Upper lobe of right lung (tissue), 1 donor: Measurements from ENCODE around the gene MYOZ1. TPM values are rescaled to one million over a fixed set of nuclear protein-coding genes. Genes with fewer than 3 reads are reported as not detected.

Experiments
- ATAC-seq: fragments of 200-7000 bp; cut with Tn5 transposase; one replicate; pipeline ENCODE4 v1.9.1; 2020; ENCODE audit warnings: mild to moderate bottlenecking, moderate library complexity
- DNase-seq: peaks from one replicate; pipeline ENCODE4 v3.0.0-alpha.2; 2020
- H3K27ac ChIP-seq: fragments of 200-600 bp; one replicate; pipeline ENCODE4 v1.8.0; 2022
- H3K27me3 ChIP-seq: fragments of 200-600 bp; one replicate; pipeline ENCODE4 v1.8.0; 2022; ENCODE audit warnings: mild to moderate bottlenecking
- H3K36me3 ChIP-seq: fragments of 200-600 bp; one replicate; pipeline ENCODE4 v1.8.0; 2022
- H3K4me1 ChIP-seq: fragments of 200-600 bp; one replicate; pipeline ENCODE4 v1.8.0; 2022
- H3K4me3 ChIP-seq: fragments of 200-600 bp; one replicate; pipeline ENCODE4 v1.8.0; 2022; ENCODE audit warnings: mild to moderate bottlenecking
- H3K9me3 ChIP-seq: fragments of 200-600 bp; one replicate; pipeline ENCODE4 v1.8.0; 2022
- CTCF ChIP-seq: fragments of 200-600 bp; IDR thresholded peaks from one replicate; pipeline ENCODE4 v1.8.0; 2022; ENCODE audit warnings: antibody characterized with exemption
- intact Hi-C: fragments of 100-400 bp; cut with DNase I; formaldehyde crosslinking; loops from one replicate; pipeline ENCODE4 v1.11.0; 2022
- total RNA-seq: library from RNA; stranded (reverse); fragmentation: NEBNext Ultra II Directional; extraction: Animal tissue kit (Norgen Biotek cat#: 25700); gene quantifications from one replicate; pipeline ENCODE4 v1.2.1, GENCODE V29; 2021
- donor health status: DM: no; HTN: yes; CAD: no; lungs with severe emphysema.

The MYOZ1 gene
- total RNA-seq, 1 donor from 2014 or later, result 5.2 TPM

GRCh38 chr10:73591935-73592699 lies 49.2 kb downstream of the MYOZ1 start:
- Histone ChIP-seq H3K4me1 (peaks cover 41% of the 10 kb centered on the region), H3K27me3 (no peaks in the 10 kb centered on the region), H3K9me3 (no peaks in the 10 kb centered on the region), H3K27ac (peak overlapping the region; percentile 63), H3K4me3 (peak overlapping the region; percentile 9), H3K36me3 (no peaks in the 10 kb centered on the region)
- TF ChIP-seq CTCF, result no peak
- intact Hi-C loops, result no loop called here
- ATAC-seq (peak; percentile 95), DNase-seq (peak; percentile 71)

- Histone ChIP-seq H3K9me3 (no peaks in the 10 kb centered on the region), H3K4me1 (peaks cover 51% of the 10 kb centered on the region), H3K27ac (peak within 1 kb of the TSS; percentile 63), H3K4me3 (peak within 1 kb of the TSS; percentile 9), H3K36me3 (no peaks in the 10 kb centered on the region), H3K27me3 (no peaks in the 10 kb centered on the region)
- intact Hi-C loops, result no loop called here
- DNase-seq (no peak), ATAC-seq (peak; percentile 81)
- no peak for TF ChIP-seq CTCF
Observed at GRCh38 chr10:73590881-73591799, 50.1 kb downstream of the MYOZ1 start, which contains the start of gene USP54. Gene USP54 (minus strand): TSS chr10:73591342. CDS start chr10:73575658, 15,684 bp downstream.

- ATAC-seq, result no peak
- TF ChIP-seq CTCF, result no peak
- intact Hi-C loops, result no loop called here
- Histone ChIP-seq H3K36me3 (no peaks in the 10 kb centered on the region), H3K27ac (no peak overlapping the region), H3K4me3 (no peak overlapping the region), H3K9me3 (no peaks in the 10 kb centered on the region), H3K27me3 (no peaks in the 10 kb centered on the region), H3K4me1 (peaks cover 56% of the 10 kb centered on the region)
- no peak for DNase-seq
Observed at GRCh38 chr10:73589563-73590126, 51.6 kb downstream of the MYOZ1 start.

- Histone ChIP-seq H3K4me3 (no peak overlapping the region), H3K9me3 (no peaks in the 10 kb centered on the region), H3K4me1 (peaks cover 56% of the 10 kb centered on the region), H3K36me3 (no peaks in the 10 kb centered on the region), H3K27me3 (no peaks in the 10 kb centered on the region), H3K27ac (peak overlapping the region; percentile 44)
- ATAC-seq, result peak; percentile 17
- TF ChIP-seq CTCF, result no peak
- no peak for DNase-seq
- intact Hi-C loops, result no loop called here
Observed at GRCh38 chr10:73588656-73589055, 52.6 kb downstream of the MYOZ1 start.

GRCh38 chr10:73586583-73586984 lies 54.7 kb downstream of the MYOZ1 start:
- intact Hi-C loops, result no loop called here
- peaks cover 49% of the 10 kb centered on the region for H3K4me1 ChIP-seq
- DNase-seq, result no peak

More at GRCh38 chr10:73586583-73586984, 54.7 kb downstream of the MYOZ1 start:
- Histone ChIP-seq H3K27ac (peak overlapping the region; percentile 67), H3K4me3 (no peak overlapping the region), H3K36me3 (no peaks in the 10 kb centered on the region), H3K27me3 (no peaks in the 10 kb centered on the region), H3K9me3 (no peaks in the 10 kb centered on the region)
- no peak for TF ChIP-seq CTCF
- ATAC-seq, result peak; percentile 73
